Tibial nerve (tissue), 3 donors: ENCODE results near the gene AKAP12.

Experiments used
- CTCF ChIP-seq, 5 experiments: fragments of 200-600 bp in 3 of 5; fragments of 450-650 bp in 2 of 5; sonication (generic) in 3 of 5; IDR thresholded peaks; one replicate each; pipeline ENCODE4 v1.5.1; 2016 to 2019; ENCODE audit warnings: antibody characterized with exemption in 5 of 5, mild to moderate bottlenecking in 3 of 5, moderate library complexity in 2 of 5
- POLR2A ChIP-seq, 2 donors: fragments of 450-650 bp; IDR thresholded peaks; one replicate each; pipeline ENCODE4 v1.6.1; 2017; ENCODE audit warnings: antibody characterized with exemption in 2 of 2, mild to moderate bottlenecking in 2 of 2, moderate library complexity in 2 of 2

GRCh38 chr6:151242420-151242861 is 2.7 kb downstream of the AKAP12 start:
- TF ChIP-seq CTCF (IDR thresholded peaks at IDR 0.05) (no peak), POLR2A (IDR thresholded peaks at IDR 0.05) (no peak)
